Measurements from ENCODE around the gene NLGN2. TPM values are rescaled to one million over a fixed set of nuclear protein-coding genes. Genes with fewer than 3 reads are reported as not detected.

Gene NLGN2
- total and polyA plus RNA-seq, 2 of the 8 experiments (the other 6 are each of a cell fraction or from before 2014, with no cell fraction given) = 21.2 to 62.8 TPM

GRCh38 chr17:7383371-7383741 lies 24.3 kb upstream of the NLGN2 start (continued):
- TF ChIP-seq CTBP2 (IDR thresholded peaks at IDR 0.05; ENCODE audit: borderline replicate concordance, insufficient read depth, insufficient read length, low read length) = no peak
- TF ChIP-seq TAF1 (IDR thresholded peaks at IDR 0.05; ENCODE audit: low read depth, low read length) = no peak
- no peak for TF ChIP-seq CTCF (IDR thresholded peaks at IDR 0.05; ENCODE audit: control extremely low read depth in 1 of 3, insufficient read depth in 1 of 3, low read depth in 1 of 3, low read length in 3 of 3)
- no peak for TF ChIP-seq CREB1 (IDR thresholded peaks at IDR 0.05)
- no peak for TF ChIP-seq ATF2 (IDR thresholded peaks at IDR 0.05; ENCODE audit: low read length)
- TF ChIP-seq RAD21 (IDR thresholded peaks at IDR 0.05 in 1 of 2, conservative IDR thresholded peaks at IDR 0.05 in 1 of 2; ENCODE audit: low read depth in 2 of 2, low read length in 2 of 2) = no peak
